ENCODE data around the gene KCNQ5. TPM values are rescaled to one million over a fixed set of nuclear protein-coding genes. Genes with fewer than 3 reads are reported as not detected.

Gene KCNQ5
- total and polyA plus RNA-seq, 4 experiments from 2014 or later: 1.0 to 4.2 (median 3.4) TPM; not detected in 1

DNA sequence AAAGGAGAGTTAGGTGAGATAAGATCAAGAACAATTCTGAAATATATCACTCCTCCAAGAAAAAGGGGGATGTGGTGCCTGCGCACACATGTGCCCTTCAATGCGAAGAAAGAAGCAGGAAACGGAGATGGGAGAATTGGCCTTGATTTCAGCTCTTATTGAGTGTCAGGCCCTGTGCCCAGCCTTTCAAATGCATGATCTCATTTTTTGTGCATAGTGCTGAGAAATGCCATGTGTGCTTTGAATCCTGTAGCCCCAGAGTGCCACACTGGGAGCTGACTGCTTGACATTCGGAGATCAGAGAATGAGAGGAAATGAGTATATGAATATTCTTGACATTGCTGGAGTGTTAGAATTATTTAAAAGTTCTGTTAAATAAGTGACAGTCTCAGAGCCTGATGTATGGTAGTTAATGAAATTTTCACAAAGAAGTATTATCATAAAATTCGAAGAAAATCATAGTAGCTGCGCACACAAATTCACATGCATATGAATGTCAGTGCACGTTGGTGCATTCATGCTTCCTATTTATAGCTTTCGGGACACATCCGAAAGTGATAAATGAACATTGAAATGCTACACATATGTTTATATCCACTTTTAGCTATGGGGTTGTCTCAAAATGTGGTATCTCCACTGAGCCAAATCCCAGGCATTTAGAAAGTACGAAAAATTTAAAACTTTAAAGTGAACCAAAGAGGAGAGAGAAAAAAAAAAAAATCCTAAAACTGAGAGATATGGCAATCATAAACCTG is 172.0 kb downstream of the KCNQ5 start:
- no peak overlapping the region for H3K27ac ChIP-seq (ENCODE audit: low read depth, low read length)
- CTCF ChIA-PET (ENCODE audit: partially characterized antibody): no interaction called here
- H3K36me3 ChIP-seq (ENCODE audit: insufficient read depth, low read length): no peaks in the 10 kb centered on the region
- DNase-seq: no peak
- Mint-ChIP-seq H3K4me3 (no peak overlapping the region), H3K27ac (no peak overlapping the region), H3K9me3 (no peaks in the 10 kb centered on the region), H3K27me3 (no peaks in the 10 kb centered on the region), H3K4me1 (no peaks in the 10 kb centered on the region), H3K36me3 (no peaks in the 10 kb centered on the region)
- no peaks in the 10 kb centered on the region for H3K9me3 ChIP-seq (ENCODE audit: control insufficient read depth in 1 of 2, low read length in 2 of 2)
- H3K4me1 ChIP-seq (ENCODE audit: insufficient read depth, low read length): no peaks in the 10 kb centered on the region
- H3K27me3 ChIP-seq (ENCODE audit: insufficient read depth, low read length): no peaks in the 10 kb centered on the region
- intact Hi-C loops (cut with micrococcal nuclease): no loop called here
- POLR2A ChIA-PET (ENCODE audit: partially characterized antibody): no interaction called here
- H3K4me3 ChIP-seq (ENCODE audit: low read length in 2 of 2): no peak overlapping the region

DNA sequence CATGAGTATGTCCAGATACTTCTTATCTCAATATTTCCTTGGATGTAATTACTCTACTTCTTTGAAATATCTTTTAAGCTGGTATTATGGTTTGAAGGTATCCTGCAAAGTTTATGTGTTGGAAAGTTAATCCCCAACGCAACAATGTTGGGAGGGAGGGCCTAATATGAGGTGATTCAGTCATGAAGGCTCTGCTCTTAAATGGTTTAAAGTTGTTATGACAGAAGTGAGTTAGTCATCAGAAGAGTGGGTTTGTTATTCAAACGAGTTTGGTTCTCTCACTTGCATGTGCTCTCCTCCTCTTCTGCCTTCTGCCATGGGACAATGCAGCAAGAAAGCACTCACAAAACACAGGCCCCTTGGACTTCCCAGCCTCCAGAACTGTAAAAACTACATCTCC is 176.3 kb downstream of the KCNQ5 start:
- Mint-ChIP-seq H3K4me1 (no peaks in the 10 kb centered on the region), H3K9me3 (peaks cover 0 to 4% (median 2%) of the 10 kb centered on the region in 8 donors), H3K27me3 (no peaks in the 10 kb centered on the region), H3K4me3 (no peak overlapping the region), H3K36me3 (no peaks in the 10 kb centered on the region), H3K27ac (no peak overlapping the region)
- DNase-seq: no peak
- H3K36me3 ChIP-seq (ENCODE audit: insufficient read depth, low read length): no peaks in the 10 kb centered on the region
- H3K27me3 ChIP-seq (ENCODE audit: insufficient read depth, low read length): no peaks in the 10 kb centered on the region
- no peaks in the 10 kb centered on the region for H3K4me1 ChIP-seq (ENCODE audit: insufficient read depth, low read length)
- CTCF ChIA-PET (ENCODE audit: partially characterized antibody): no interaction called here
- intact Hi-C loops (cut with micrococcal nuclease): no loop called here
- POLR2A ChIA-PET (ENCODE audit: partially characterized antibody): no interaction called here
- H3K9me3 ChIP-seq (ENCODE audit: control insufficient read depth in 1 of 2, low read length in 2 of 2): no peaks in the 10 kb centered on the region
- no peak overlapping the region for H3K4me3 ChIP-seq (ENCODE audit: low read length in 2 of 2)
- H3K27ac ChIP-seq (ENCODE audit: low read depth, low read length): no peak overlapping the region

DNA sequence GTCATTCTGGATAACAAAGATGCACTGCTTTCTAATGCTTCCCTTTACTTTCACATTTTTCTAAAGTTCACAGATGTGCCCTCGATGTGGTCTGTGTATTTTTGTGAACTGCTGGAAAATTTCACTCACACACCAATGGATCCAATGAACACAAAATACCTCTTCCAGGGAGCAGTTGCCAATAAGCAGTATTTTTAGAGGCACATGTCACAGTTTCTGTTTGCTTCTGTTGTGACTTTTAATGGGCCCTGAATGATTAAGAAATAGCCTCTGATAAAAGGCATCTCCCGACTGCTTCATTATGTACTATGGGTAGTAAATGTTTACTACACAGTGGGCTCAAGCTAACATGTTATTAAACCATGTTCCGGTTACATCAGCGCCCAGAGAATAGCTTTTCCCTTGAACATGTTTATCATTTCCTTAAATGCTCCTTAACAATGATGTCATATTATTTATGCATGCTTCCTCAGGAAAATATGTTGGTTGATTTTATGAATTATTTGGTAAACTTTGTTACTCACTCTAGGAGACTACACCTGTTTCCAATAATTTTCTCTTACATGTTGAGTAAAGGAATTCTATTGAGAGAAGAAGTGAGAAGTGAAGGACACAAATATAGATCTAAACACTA is 188.0 kb downstream of the KCNQ5 start:
- Histone ChIP-seq H3K27me3 (ENCODE audit: insufficient read depth, low read length) (no peaks in the 10 kb centered on the region), H3K27ac (ENCODE audit: low read depth, low read length) (no peak overlapping the region), H3K4me3 (ENCODE audit: low read length in 2 of 2) (no peak overlapping the region), H3K36me3 (ENCODE audit: insufficient read depth, low read length) (no peaks in the 10 kb centered on the region), H3K9me3 (ENCODE audit: control insufficient read depth in 1 of 2, low read length in 2 of 2) (no peaks in the 10 kb centered on the region), H3K4me1 (ENCODE audit: insufficient read depth, low read length) (no peaks in the 10 kb centered on the region)
- no peak overlapping the region for H3K27ac Mint-ChIP-seq
- no peaks in the 10 kb centered on the region for H3K27me3 Mint-ChIP-seq
- H3K9me3 Mint-ChIP-seq: no peaks in the 10 kb centered on the region
- ChIA-PET POLR2A (ENCODE audit: partially characterized antibody) (no interaction called here), CTCF (ENCODE audit: partially characterized antibody) (no interaction called here)
- no peak overlapping the region for H3K4me3 Mint-ChIP-seq
- H3K36me3 Mint-ChIP-seq: no peaks in the 10 kb centered on the region
- intact Hi-C loops (cut with micrococcal nuclease): no loop called here
- no peaks in the 10 kb centered on the region for H3K4me1 Mint-ChIP-seq
- DNase-seq: no peak

DNA sequence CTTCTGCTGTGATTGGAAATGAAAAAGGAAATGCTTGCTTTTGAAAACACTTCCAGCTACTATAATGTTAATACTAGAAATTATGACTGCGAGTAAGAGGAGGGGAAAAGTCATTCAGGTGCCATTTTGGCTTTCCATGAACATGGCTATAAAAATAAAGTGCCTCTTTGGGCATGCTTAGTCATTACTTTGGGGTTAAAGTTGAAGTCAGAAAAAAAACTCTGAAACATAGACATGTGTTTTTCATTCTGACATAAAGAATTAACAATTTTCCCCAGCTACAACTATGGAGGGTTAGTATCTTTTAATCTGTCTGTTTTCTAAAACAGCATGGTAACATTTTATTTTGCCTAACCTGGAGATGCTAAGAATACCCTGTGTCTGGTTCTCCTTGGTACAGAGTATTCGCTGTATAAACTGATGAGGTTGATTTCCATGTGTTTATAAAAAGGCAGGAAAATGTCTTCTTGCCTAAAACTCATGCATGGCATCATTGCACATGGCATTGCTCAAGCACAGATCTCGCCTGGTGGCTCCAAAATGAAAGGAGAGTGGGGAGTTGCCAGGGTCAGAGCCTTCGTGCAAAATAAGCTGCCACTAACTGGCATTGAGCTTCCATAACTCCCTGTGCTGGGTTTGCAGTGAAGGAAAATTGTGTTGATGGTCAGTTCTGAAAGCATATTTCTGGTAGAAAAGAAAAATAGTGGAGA is 188.9 kb downstream of the KCNQ5 start:
- no peaks in the 10 kb centered on the region for H3K9me3 ChIP-seq (ENCODE audit: control insufficient read depth in 1 of 2, low read length in 2 of 2)
- POLR2A ChIA-PET (ENCODE audit: partially characterized antibody): no interaction called here

DNA sequence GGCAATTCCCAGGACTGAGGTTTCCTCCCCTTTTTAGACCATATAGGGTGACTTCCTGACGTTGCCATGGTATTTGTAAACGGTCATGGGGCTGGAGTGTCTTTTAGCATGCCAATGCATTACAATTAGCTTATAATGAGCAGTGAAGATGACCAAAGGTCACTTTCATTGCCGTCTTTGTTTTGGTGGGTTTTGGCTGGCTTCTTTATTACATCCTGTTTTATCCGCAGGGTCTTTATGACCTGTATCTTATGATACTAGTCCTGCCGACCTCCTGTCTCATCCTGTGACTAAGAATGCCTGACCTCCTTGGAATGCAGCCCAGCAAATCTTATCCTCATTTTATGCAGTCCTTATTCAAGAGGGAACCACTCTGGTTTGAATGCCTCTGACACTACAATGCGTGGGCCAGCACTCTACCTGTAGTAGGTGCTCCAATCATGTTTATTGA is 190.1 kb downstream of the KCNQ5 start:
- intact Hi-C loops (cut with micrococcal nuclease): no loop called here
- CTCF ChIA-PET (ENCODE audit: partially characterized antibody): no interaction called here

More for the DNA sequence above, 188.9 kb downstream of the KCNQ5 start:
- no peaks in the 10 kb centered on the region for H3K4me1 ChIP-seq (ENCODE audit: insufficient read depth, low read length)
- no peak overlapping the region for H3K27ac ChIP-seq (ENCODE audit: low read depth, low read length)
- CTCF ChIA-PET (ENCODE audit: partially characterized antibody): no interaction called here
- intact Hi-C loops (cut with micrococcal nuclease): no loop called here
- no peaks in the 10 kb centered on the region for H3K4me1 Mint-ChIP-seq
- peaks cover 0 to 2% (median 0%) of the 10 kb centered on the region in 8 donors for H3K9me3 Mint-ChIP-seq
- H3K4me3 ChIP-seq (ENCODE audit: low read length in 2 of 2): no peak overlapping the region
- no peak overlapping the region for H3K27ac Mint-ChIP-seq
- H3K27me3 ChIP-seq (ENCODE audit: insufficient read depth, low read length): no peaks in the 10 kb centered on the region
- DNase-seq: no peak
- no peak overlapping the region for H3K4me3 Mint-ChIP-seq
- H3K27me3 Mint-ChIP-seq: no peaks in the 10 kb centered on the region
- no peaks in the 10 kb centered on the region for H3K36me3 Mint-ChIP-seq
- H3K36me3 ChIP-seq (ENCODE audit: insufficient read depth, low read length): no peaks in the 10 kb centered on the region

DNA sequence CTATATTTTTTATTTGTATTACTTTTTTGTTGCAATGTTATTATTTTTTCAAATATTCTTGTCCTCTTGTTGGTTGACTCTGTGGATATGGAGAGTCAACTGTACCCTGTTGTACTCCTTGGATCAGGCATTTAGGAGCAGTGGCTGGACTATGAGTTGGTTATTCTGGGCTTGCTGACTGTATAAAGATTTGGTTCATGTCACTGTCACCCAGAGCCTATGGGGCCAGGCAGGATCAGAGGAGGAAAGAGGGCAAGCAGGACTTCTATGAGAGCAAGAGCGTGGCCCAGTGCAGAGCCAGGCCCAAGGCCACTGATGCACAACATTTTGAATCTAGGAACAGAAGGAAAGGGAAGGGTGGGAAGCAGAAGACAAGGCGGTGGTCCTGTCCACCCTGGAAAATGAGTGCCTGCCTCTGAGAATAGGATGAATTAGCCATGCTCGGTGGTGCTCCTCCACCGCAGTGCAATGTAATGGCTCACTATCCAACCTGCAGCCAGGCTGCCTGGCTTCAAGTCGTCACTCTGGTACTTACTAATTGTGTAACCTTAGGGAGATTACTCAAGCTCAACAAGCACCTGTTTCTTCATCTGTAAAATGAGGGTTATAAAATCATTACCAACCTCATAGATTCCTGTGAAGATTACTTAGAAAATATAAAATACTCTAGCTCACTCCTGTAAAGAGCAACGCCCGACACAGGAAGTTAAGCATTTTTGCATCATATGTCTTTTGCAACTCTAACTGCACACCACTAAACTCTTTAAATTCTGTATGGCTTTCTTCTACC is 192.1 kb downstream of the KCNQ5 start:
- no peaks in the 10 kb centered on the region for H3K9me3 ChIP-seq (ENCODE audit: control insufficient read depth in 1 of 2, low read length in 2 of 2)
- no peaks in the 10 kb centered on the region for H3K36me3 ChIP-seq (ENCODE audit: insufficient read depth, low read length)
- H3K4me3 Mint-ChIP-seq: no peak overlapping the region
- no peaks in the 10 kb centered on the region for H3K4me1 Mint-ChIP-seq
- H3K27me3 Mint-ChIP-seq: no peaks in the 10 kb centered on the region
- peaks cover 0 to 2% (median 0%) of the 10 kb centered on the region in 8 donors for H3K9me3 Mint-ChIP-seq
- intact Hi-C loops (cut with micrococcal nuclease): no loop called here
- DNase-seq: no peak
- POLR2A ChIA-PET (ENCODE audit: partially characterized antibody): no interaction called here
- CTCF ChIA-PET (ENCODE audit: partially characterized antibody): no interaction called here
- no peak overlapping the region for H3K4me3 ChIP-seq (ENCODE audit: low read length in 2 of 2)
- no peaks in the 10 kb centered on the region for H3K4me1 ChIP-seq (ENCODE audit: insufficient read depth, low read length)
- no peak overlapping the region for H3K27ac ChIP-seq (ENCODE audit: low read depth, low read length)
- no peaks in the 10 kb centered on the region for H3K27me3 ChIP-seq (ENCODE audit: insufficient read depth, low read length)
- no peak overlapping the region for H3K27ac Mint-ChIP-seq
- no peaks in the 10 kb centered on the region for H3K36me3 Mint-ChIP-seq

More for the DNA sequence above, 190.1 kb downstream of the KCNQ5 start:
- Mint-ChIP-seq H3K27ac (no peak overlapping the region), H3K9me3 (peaks cover 0 to 2% (median 0%) of the 10 kb centered on the region in 8 donors), H3K4me1 (no peaks in the 10 kb centered on the region), H3K36me3 (no peaks in the 10 kb centered on the region), H3K4me3 (no peak overlapping the region), H3K27me3 (no peaks in the 10 kb centered on the region)
- Histone ChIP-seq H3K27me3 (ENCODE audit: insufficient read depth, low read length) (no peaks in the 10 kb centered on the region), H3K36me3 (ENCODE audit: insufficient read depth, low read length) (no peaks in the 10 kb centered on the region), H3K9me3 (ENCODE audit: control insufficient read depth in 1 of 2, low read length in 2 of 2) (no peaks in the 10 kb centered on the region), H3K4me3 (ENCODE audit: low read length in 2 of 2) (no peak overlapping the region), H3K4me1 (ENCODE audit: insufficient read depth, low read length) (no peaks in the 10 kb centered on the region), H3K27ac (ENCODE audit: low read depth, low read length) (no peak overlapping the region)
- POLR2A ChIA-PET (ENCODE audit: partially characterized antibody): no interaction called here
- no peak for DNase-seq

DNA sequence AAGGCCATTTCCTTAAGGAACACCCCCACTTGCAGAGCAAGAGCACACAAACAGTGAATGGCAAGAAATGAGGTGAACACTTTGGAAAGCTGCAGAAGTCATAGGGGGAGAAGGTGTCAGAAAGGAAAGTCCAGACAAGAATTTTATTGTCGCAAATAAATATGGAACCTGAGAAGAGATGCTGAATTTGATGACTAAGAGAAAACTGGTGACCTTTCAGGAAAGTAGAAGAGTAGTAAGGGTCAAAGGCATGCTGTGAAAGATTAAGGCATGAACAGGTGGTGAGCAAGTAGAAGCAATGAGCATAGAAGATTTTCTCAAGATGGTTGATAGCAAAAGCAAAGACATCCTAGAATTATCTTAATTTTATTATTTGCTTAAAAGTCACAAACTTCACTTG is 194.2 kb downstream of the KCNQ5 start:
- no peak overlapping the region for H3K4me3 Mint-ChIP-seq
- H3K9me3 Mint-ChIP-seq: peaks cover 0 to 2% (median 0%) of the 10 kb centered on the region in 8 donors
- no peaks in the 10 kb centered on the region for H3K9me3 ChIP-seq (ENCODE audit: control insufficient read depth in 1 of 2, low read length in 2 of 2)
- CTCF ChIA-PET (ENCODE audit: partially characterized antibody): no interaction called here
- no peaks in the 10 kb centered on the region for H3K36me3 ChIP-seq (ENCODE audit: insufficient read depth, low read length)
- no peak overlapping the region for H3K27ac ChIP-seq (ENCODE audit: low read depth, low read length)
- no peak overlapping the region for H3K27ac Mint-ChIP-seq
- H3K4me3 ChIP-seq (ENCODE audit: low read length in 2 of 2): no peak overlapping the region
- no peaks in the 10 kb centered on the region for H3K4me1 Mint-ChIP-seq
- no peaks in the 10 kb centered on the region for H3K4me1 ChIP-seq (ENCODE audit: insufficient read depth, low read length)
- DNase-seq: no peak
- POLR2A ChIA-PET (ENCODE audit: partially characterized antibody): no interaction called here
- H3K27me3 Mint-ChIP-seq: no peaks in the 10 kb centered on the region
- H3K27me3 ChIP-seq (ENCODE audit: insufficient read depth, low read length): no peaks in the 10 kb centered on the region
- no peaks in the 10 kb centered on the region for H3K36me3 Mint-ChIP-seq
- intact Hi-C loops (cut with micrococcal nuclease): no loop called here

Measured in CD4-positive, alpha-beta memory T cell (primary cell).